Islet of Langerhans (tissue), 1 donor: ENCODE data around the gene RELN.
A peak's percentile ranks its signal among the peaks of the same experiment; 100 is the strongest.
"Not testable (repeated sequence)": the region's sequence is repeated elsewhere in the genome, so short reads cannot be mapped to it uniquely, and the experiment has no call there.

Source experiments
- FAIRE-seq: peaks from one replicate; lab custom pipeline; 2011; peaks lifted over from hg19 to GRCh38; lab: Jason Lieb, UNC

Gene RELN

DNA sequence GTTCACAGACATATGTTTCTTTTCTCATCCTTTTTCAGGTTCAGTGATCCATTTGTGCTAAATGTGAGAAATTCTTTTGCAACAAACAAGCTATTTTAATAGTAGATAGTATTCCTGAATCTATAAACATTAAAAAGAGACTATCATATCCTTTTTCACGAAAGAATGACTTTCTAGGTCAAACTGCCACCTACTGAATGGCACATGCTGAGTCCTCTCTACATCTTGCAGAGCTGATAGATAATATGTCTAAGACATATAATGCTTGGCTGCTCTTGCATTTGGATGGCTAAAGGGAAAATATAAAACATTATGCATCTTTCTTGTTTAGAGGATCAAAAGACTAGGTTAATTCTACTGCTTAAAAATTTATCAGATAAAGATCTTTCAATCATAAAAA, 429.3 kb downstream of the RELN start:
- FAIRE-seq = no peak

DNA sequence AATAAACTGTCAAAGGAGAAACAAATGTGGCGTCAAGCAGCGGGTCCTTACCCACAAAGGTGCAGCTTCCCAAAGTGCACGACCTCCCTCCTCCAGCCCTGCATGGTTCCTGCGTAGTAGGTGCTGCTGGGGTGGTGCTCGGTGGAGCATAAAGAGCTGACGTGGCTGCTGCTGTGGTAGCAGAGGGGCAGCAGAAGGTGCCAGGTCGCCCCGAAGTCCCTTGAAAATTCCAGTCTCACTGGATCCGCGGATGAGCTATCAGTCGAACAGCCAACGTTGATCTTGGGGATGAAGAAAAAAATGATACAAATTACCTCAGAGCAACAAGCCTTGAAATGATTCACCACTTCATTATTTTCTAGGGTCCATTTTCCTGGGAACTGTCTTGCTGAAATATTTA, 438.4 kb downstream of the RELN start:
- no peak for FAIRE-seq

DNA sequence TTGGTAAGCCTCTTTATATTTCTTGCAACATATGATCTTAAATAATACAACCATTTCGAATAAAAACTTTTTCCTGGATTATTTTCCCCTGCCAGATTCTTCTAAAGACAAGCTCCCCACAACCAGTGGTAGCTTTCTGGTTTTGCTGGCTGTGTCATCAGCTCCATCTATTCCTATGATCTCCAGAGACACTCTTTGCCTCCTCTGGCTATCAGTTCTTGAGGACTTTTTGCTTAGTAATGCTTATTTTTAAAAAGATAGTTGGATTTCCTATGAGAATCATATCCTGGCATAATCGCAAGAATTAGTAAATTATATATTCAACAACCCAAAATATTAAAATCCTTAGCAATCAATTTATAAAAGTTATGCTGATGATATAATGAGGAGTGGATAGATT, 439.7 kb downstream of the RELN start:
- FAIRE-seq = no peak

DNA sequence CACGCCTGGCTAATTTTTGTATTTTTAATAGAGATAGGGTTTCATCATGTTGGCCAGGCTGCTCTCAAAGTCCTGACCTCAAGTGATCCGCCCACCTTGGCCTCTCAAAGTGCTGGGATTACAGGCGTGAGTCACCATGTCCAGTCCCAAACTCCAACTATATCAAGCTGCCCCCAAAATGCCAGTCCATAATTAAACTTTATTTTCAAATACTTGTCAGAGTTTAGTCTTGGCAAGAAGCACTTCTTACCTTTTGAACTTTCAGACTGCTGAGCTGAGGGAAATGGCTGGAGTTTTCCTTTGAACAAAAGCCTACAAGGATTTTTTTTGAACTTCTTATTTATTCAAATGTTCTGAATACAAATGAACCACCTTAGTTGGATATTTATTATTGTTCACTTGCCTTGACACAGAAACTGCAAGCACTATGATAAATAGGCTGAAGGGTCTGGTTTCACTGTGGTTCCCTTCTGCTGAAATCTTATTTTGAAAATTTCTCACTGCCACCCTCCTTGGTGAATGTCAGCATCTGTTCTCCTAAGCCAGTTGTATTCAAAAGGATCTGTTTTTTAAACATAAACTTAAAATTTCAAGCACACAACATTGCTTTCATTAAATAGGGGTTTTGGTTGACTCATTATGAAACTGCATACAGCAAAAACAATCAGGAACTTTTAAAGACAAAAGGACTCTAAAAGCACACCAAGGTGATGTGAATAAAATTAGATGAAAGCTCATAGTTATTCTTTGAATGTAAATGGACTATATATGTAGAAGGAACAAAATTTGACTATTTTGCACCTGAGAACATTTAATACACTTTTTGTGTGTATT, 441.8 kb downstream of the RELN start:
- no peak for FAIRE-seq

DNA sequence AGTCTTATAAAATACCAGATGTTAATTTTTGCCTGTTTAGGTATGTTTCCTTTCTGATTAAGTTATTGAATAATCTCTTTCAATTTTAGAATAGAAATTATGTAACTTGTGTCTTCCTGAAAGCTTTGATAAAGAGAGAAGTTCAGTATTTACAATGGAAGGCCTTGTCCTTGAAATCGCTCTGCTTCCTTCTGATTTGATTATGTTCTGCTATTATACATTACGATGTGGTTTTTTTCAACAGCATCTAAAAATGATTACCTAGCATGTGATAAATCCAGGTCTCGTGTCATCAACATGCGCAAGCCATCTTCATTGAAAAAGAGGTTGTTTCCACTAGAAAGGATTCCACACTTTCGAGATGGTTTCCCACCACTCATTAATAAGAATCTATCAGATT, 447.0 kb downstream of the RELN start:
- no peak for FAIRE-seq

DNA sequence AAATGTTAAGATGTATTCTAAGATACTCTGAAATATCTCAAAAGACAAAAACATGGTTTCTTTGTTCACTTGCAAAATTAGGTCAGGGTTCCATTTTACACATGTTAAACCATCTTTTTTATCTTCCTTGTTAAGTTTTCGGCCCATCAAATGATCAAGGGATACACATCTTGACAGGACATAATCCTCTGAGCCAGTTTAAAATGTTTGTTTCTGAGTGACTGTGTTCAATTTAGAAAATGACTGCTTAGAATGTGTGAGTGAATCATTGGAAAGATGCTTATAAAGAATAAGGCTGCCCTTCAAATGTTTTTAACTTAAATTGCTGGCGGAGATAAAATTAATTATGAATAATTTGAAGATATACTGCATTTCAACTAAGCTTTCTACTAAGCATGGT, 447.5 kb downstream of the RELN start:
- FAIRE-seq = no peak

DNA sequence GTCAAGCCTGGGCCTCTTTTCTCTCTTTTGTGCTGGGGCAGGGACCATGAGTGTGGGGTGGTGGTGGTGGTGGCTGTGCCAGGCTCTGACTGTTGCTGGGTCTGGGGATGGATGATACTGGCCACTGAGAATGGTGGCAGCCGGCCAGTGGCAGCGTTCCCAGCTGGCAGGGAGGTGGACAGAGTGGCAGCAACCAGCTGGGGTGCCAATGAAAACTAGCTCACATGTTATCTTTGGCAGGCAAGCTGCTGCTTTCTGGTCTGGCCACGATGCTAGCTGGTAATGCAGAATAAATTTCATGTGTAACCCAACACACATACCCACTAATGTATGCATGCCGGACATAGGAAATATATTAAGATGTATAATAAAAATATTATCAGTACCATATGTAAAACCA, 448.4 kb downstream of the RELN start:
- no peak for FAIRE-seq

DNA sequence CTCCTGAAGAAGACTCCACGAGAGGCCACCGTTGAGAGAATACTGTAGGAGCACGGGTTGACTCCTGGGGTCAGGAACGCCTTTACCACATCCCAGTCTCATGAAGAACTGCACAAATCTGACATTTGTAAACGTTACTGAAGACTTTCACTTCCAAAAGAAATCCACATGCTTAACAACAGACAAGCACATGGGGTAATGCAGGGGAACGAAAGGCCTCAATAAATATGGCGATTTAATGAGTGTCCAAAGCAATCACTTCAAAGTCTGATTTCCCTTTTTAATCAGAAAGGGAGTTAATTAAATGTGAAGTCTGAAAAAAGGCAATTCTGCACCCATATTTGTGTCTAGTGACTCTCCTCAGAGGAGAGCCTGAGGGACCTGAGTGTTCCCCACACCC, 449.1 kb downstream of the RELN start:
- FAIRE-seq = no peak

DNA sequence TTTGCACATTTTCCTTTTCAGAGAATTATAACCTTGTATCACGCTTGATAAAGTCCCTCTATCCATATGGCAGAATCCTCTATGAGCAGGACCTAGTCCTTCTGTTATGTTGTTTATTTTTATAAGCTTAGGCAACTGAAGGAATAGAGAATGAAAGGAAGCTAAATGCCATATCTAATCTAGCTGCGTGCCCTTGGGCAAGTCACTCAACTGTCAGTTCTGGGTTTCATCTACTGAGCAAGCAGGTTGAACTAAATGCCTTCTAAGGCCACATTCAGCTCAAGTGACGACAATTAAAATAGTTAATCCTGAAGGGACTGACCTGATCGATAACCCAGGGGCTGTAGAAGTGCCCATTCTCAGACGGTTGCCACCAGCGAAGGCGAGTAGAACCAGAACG, 449.6 kb downstream of the RELN start:
- no peak for FAIRE-seq

DNA sequence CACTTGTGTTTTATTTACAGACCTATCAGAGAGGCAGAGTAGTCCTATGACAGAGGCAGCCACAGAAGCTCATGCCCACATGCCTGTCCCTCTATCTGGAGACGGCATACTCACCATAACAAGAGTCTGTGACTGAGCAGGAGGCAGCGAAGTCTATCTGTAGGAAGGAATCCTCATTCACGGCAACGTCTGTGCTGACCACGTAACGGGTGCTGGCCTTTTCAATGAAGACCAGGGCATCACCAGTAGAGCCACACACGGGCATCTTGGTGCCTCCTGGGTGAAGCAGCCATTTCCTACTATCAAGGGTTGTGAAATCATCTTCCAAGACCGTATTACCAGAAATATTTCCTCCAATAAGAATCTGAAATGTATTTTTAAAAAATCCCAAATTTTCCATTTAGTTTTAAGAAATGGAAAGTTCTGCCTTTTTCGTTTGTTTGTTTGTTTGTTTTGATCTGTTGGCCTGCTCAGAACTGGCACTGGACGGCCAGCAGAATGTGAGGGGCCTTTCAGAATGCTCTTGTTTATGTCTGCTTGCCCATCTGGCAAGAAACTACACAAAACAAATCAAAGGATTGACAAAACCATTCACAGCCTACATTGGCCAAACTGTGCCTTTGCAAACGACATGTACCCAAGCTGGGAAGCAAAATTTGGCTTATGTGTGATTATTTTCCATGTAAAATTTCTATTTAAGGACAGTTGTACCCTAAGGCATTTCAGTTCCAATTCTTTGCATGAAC, 450.3 kb downstream of the RELN start:
- FAIRE-seq = no peak

DNA sequence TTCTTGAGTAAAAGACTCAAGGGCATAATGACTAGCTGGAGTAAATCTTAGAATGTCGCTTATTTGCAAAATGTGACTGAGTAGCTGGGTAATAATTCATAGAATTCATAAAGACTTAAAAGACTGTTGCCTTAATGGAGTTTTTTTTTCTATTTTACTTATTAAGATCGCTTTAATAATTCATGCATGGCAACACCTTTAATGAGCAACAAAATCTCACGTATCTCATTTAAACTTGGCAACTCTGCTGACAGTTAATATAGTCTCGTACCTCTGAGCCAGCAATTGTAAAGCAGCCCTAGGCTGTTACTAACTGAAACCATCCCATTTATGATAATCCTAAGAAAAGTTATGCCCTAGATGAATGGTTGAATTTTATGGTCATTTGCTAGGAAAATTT, 455.7 kb downstream of the RELN start:
- no peak for FAIRE-seq

DNA sequence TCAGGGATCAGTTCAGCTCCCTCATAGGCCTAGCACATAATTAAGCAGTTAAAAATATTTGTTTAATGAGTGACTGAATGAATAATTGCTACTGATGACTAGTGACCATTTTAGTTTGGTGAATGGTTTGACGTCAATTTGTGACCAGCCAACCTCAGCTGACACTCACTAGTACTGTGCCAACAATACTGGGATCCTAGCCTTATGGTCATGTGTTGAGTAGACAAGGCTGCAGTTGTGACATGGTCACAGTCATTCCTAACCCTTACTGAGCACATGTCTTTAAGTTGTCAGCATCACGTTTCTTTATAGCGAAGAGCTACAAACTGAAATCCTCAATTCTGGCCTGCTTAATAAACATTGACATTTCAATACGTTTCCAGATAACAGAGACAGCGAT, 456.5 kb downstream of the RELN start:
- FAIRE-seq = peak; percentile 82

DNA sequence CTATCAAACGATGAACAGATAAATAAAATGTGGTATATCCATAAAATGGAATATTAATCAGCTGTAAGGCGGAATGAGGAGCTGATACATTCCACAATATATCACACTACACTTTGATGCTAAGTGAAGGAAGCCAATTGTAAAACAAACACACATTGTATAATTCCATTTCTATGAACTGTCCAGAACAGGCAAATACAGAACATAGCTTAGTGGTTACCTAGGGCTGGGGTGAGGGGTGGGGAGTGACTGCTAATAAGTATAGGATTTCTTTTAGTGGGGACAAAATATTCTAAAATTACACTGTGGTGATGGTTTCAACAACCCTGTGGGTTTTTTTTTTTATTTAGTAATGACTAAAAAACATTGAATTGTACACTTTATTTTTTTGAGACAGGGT, 461.3 kb downstream of the RELN start:
- no peak for FAIRE-seq

DNA sequence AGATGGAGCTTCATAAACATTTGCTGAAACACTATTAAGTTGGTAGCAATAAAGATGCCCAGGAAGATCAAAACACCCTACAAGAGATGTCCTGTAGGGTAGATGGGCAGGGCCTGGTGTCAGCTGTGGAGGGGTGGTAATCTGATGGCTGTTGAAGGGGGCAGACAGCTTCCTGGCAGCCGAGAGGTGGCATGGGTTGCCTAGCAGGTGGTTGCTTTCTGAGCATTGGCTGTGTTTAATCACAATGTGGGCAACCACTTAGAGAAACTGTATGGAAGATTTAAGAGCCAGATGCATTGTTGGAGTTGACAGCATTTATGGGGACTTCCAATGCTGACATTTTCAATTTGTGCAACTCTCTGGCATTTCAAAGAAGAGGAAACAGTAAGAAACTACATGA, 463.5 kb downstream of the RELN start:
- FAIRE-seq = no peak

DNA sequence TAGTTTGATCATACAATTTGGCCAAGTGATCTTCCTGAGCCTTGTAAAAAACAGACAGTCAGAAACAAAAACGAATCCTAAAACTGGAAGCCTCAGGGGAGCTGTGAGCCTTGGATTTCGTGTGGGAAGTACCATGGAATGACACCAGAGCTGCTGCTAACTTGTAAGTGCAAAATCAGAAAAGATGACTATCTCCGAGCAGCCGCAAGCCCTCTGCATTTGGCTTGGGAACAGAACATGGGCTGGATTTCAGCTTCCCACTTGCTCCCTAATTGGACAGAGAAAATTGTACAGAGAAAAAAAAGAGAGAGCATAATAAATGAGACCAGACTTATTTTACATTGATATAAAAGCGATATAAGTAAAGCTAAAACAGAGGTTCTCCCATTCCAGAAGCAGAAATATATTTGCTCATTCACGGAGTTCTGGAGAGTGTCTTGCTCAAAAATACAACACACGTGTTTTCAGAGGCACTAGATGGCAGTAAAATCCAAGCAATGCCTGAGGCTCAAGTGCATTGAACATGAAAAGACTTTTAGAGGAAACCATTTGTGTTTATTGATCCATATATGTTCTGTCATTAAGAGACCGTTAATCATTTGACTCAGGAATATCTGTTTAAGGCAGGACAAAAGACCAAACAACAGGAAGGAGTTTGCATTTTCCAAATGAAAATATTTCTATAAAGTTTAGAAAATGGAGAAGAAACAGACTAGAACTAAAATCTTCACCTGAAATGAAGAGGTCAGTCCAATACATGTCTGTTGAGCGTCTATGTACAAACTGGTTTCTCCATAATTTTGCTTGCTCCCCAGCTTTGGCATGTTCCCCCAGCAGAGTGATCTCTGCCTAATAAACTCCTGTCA, 465.2 kb downstream of the RELN start:
- FAIRE-seq = peak; percentile 96

DNA sequence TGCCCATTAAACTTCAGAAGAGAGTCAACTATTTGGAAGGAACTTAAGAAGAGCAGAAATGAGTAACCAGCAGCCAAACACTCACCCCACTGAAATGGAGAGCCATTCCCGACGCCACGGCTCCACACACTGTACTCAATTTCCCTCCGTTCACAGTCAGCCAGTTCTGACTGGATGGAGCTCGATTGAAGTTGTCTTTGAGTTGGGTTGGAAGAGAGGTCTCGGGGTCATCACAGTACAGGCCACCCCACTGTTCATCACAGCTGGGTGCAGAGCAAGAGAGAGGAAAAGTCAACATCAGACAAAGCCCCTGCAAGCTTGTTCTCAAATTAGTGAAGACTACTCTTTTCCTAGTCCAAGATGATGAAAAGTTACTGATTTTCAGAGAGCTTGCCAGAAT, 467.5 kb downstream of the RELN start:
- no peak for FAIRE-seq

DNA sequence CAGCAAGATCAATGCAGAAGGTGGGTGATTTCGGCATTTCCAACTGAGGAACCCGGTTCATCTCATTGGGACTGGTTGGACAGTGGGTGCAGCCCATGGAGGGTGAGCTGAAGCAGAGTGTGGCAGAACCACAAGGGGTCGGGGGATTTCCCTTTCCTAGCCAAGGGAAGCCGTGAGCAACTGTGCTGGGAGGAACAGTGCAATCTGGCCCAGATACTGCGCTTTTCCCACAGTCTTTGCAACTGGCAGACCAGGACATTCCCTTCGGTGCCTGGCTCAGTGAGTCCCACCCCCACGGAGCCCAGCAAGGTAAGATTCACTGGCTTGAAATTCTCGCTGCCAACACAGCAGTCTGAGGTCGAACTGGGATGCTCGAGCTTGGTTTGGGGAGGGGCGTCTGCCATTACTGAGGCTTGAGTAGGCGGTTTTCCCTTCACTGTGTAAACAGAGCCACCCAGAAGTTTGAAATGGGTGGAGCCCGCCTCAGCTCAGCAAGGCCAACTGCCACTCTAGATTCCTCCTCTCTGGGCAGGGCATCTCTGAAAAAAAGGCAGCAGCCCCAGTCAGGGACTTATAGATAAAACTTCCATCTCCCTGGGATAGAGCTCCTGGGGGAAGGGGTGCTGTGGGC, 484.8 kb downstream of the RELN start:
- FAIRE-seq = no peak

DNA sequence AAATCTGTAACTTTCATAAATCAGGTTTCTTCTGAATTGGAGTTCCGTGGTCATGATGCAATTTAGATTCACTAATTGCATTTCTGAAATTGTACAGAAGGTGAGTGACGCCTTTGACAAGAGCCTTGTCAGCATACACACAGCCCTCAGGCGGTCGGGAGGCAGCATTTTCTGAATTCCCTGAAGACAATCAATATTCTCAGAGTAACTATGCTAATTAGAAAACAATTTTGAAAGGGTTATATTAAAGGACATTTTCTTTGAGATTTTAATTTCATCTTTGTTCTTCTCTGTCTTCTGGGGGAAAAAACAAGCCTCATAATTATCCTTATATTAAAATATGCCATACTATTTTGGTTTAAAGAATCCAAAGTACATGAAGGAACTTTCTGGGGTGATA, 488.3 kb downstream of the RELN start:
- FAIRE-seq = no peak

DNA sequence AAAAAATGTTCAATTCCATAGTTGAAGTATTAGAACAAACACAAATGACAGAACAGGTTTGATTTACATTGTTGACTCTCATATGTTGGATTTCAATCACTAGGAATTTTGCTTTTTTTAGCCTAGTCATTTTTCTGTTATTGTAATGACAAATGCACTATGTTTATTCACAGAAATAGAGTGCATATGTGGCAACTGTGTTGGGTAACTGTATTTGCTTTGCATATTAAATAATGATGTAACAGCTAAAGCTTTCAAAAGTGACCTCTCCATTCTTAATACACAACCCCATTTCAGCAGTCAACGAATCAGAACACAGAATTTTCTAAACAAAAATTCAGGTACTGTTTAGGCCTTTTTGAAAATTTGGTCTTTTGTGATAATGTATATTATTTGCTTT, 489.5 kb downstream of the RELN start:
- FAIRE-seq = peak; percentile 81

DNA sequence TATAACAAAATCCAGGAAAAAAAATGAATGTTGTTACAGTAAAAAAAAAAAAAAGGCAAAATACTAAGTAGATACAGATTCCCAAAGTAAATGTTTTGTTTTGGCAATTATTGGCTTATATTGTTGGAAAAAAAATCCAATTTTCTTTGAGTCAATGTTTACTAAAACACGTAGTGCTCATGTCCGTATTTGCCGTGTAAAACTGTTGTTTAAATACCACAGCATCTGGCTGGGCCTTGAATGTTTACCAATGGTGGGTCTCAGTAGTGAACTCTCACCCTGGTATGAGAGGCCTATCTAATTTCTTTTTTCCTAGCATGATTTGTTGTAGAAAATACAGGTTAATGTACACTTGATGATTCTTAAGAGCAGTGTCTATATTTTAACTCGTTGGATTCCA, 502.0 kb downstream of the RELN start:
- FAIRE-seq = no peak

DNA sequence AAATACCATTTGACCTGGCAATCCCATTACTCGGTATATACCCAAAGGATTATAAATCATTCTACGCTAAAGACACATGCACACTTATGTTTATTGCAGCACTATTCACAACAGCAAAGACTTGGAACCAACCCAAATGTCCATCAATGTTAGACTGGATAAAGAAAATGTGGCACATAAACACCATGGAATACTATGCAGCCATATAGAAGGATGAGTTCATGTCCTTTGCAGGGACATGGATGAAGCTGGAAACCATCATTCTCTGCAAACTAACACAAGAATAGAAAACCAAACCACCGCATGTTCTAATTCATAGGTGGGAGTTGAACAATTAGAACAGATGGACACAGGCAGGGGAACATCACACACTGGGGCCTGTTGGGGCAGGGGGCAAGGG, 502.6 kb downstream of the RELN start:
- not testable (repeated sequence) for FAIRE-seq

DNA sequence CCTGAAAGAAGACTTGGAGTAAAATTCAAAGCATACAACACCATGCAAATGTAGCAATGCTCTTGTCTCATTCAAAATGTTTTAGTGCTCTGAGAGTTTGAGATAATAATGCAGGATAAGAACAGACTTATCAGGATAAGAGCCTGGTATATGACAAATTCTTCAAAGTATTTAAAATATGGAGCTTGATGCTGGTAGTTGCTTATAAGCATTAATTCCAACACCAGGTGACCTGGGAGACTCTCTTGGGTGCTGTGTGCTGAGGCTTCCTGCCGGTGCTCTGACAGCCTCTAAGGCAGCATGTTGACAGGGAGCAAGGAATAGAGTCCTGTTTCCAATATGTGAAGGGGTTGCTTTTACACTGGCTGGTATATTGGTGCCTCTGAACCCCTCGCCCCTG, 508.7 kb downstream of the RELN start:
- no peak for FAIRE-seq

DNA sequence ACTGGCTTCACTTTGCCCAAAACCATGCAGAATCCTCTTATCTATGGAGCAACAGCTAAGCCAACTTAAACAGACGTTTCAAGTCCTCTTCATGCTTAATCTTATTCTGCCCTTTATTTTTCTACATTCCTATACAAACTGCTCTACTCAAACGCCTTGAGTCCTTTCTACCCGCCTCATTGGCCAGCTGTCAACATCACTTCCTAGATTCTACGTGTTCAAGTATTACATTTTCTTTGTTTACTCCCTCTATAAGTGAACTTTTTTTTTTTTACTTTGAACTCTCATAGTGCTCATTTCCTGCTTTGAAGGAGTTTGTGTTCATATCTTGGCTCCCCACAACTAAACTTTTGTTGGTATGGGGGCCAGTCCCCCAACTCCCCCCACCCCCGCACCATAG, 514.5 kb downstream of the RELN start:
- no peak for FAIRE-seq
